NT2/D1 (cell line): ENCODE measurements around the gene STX8.

ENCODE experiments used
- SUZ12 ChIP-seq: IDR thresholded peaks from 2 replicates; pipeline ENCODE4 v1.6.1; 2011; ENCODE audit not compliant: insufficient read length, insufficient read depth; ENCODE audit errors: extremely low read depth
- YY1 ChIP-seq: IDR thresholded peaks from 2 replicates; pipeline ENCODE4 v1.6.1; 2011; ENCODE audit not compliant: insufficient read length, insufficient read depth
- ZNF274 ChIP-seq: IDR thresholded peaks from 2 replicates; pipeline ENCODE4 v1.6.1; 2011; ENCODE audit warnings: mild to moderate bottlenecking, low read depth, low read length

GRCh38 chr17:9522074-9522473, 53.5 kb downstream of the STX8 start:
- no peak for TF ChIP-seq YY1
- no peak for TF ChIP-seq ZNF274
- TF ChIP-seq SUZ12, result no peak
